ENCODE measurements around the gene NANS.
A peak's percentile ranks its signal among the peaks of the same experiment; 100 is the strongest.

NANS gene

GRCh38 chr9:98034593-98035546, 21.7 kb upstream of the NANS start:
- DNase-seq (ENCODE audit: extremely low spot score, insufficient read length, low read depth) (peak; percentile 48), FAIRE-seq (peak; percentile 92)

DNA sequence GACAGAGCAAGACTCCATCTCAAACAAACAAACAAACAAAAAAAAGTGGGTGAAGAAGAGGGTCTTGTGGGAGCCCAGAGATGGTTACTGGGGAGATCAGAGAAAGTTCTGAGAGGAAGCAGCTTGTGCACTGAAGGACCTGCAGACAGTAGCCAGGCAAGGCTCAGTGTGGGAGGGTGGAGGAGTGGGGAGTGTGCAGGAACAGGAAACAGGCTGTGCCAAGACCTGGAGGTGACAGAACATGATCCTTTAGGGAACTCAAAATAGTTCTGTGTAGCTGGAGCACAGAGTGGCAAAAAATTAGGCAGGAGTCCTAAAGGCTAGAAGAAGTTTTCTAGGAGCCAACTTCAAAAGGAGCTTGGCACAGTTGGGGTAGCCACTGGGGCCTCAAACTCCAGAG, 19.2 kb upstream of the NANS start:
- FAIRE-seq: no peak
- DNase-seq (ENCODE audit: extremely low spot score, insufficient read length, low read depth): no peak

- FAIRE-seq: peak; percentile 81
- DNase-seq (ENCODE audit: extremely low spot score, insufficient read length, low read depth): no peak
These were observed 17.6 kb upstream of the NANS start for GRCh38 chr9:98038958-98039357.

DNA sequence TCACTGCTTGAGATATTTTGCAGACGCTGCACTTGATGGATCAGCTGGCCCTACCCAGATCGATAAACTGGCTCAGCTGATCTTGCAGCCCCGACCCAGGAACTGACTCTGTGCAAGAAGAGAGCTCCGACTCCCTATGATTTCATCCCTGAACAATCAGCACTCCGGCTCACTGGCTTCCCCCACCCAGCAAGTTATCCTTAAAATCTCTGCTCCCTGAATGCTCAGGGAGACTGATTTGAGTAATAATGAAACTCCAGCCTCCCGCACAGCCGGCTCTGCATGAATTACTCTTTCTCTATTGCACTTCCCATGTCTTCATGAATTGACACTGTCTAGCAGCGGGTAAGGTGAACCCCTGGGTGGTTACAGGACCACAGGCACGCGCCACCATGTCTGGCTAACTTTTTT, 16.9 kb upstream of the NANS start:
- FAIRE-seq (peak; percentile 46), DNase-seq (ENCODE audit: extremely low spot score, insufficient read length, low read depth) (no peak)

DNA sequence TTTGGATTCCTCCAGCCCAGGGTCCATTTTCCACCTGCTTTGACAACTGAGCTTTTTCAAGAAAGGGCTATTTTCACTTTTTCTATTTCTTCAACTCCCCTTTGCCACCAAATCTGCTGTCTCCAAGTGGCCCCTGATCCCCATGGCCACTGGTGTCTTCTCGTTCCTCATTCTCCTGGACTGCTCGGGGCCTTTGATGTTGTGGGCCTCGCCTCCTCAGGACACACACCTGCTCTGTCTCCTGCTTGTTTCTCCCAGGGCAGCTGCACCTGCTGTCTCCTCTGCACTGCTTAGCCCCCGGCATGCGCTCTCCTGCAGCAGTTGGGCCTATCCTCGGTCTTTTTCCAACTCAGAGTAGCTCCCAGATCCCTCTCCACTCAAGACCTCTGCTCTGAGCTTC, 16.3 kb upstream of the NANS start:
- DNase-seq (ENCODE audit: extremely low spot score, insufficient read length, low read depth): no peak
- FAIRE-seq: no peak

DNA sequence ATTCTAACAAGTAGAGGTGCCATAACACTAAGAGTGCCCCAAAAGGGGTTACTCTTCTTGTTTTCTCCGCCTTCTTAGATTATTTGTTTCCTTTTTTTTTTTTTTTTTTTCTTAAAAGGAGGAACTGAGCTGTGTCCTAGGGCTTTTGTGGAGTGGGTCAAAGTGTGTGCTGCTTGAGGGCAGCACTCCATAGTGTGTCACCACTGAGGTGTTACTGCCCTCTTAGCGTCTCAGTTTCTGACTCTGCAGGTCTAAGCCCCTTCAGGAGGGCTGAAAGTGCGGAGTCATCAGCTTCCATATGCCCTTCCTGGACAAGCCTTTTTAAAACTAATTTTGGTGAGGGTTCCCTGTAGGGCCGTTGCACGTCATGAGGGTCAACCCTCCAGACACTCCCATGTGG, 12.6 kb upstream of the NANS start:
- DNase-seq (ENCODE audit: extremely low spot score, insufficient read length, low read depth): no peak
- FAIRE-seq: no peak

DNA sequence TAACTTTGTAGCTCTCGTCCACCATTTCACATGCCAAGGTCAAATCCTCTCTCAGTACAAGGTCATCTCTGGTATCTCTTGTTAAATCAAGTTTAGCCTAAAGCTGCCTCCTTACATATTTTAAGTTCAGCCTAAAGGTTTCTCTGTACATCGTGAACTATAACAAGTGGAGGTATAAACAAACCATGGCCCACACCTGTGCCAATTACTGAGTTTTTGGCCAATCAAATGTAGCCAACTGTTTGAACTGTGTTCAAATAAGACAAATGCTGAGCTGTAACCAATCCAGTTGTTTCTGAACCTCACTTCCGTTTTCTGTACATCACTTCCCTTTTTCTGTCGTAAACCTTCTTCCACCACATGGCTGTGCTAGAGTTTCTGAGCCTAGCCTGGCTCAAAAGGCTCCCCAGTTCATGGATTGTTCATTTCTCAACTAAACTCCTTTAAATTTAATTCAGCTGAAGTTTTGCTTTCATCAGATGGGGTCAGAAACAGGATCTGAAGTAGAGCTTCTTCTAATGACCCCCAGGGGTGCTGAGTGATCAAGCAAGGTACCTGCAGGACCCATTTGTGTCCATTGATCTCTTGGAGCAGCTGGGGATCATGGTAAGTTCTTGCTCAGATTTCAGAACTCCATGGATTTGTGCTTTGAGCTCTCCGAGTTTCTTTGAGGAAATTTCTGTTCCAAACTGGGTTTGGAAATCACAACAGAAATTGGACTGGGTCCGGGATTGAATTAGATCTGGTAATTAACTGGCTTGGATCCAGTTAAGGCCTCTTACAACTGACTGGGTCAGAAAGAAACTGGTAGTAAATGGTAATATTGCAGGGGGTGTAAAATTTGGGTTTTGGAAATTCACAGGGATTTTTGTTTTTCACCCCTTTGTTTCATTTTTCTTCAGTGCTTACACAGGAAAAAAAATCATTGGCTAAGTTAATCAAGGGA, 11.0 kb upstream of the NANS start:
- DNase-seq (ENCODE audit: extremely low spot score, insufficient read length, low read depth) (no peak), FAIRE-seq (peak; percentile 93)

DNA sequence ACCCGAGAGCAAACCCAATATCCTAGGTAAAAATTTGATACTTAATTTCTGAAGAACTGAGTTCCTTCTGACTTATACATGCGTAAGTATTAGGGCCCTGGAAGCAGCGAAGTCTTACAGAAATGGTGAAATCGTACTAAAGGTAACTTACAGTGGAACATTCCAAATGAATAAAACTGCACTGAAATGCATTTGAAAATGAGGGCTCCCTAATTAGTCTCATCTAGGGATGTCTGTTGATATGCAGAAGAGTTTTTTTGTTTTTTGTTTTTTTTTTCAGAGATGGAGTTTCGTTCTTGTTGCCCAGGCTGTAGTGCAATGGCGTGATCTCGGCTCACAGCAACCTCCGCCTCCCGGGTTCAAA, 10.4 kb upstream of the NANS start:
- no peak for DNase-seq (ENCODE audit: extremely low spot score, insufficient read length, low read depth)
- no peak for FAIRE-seq

DNA sequence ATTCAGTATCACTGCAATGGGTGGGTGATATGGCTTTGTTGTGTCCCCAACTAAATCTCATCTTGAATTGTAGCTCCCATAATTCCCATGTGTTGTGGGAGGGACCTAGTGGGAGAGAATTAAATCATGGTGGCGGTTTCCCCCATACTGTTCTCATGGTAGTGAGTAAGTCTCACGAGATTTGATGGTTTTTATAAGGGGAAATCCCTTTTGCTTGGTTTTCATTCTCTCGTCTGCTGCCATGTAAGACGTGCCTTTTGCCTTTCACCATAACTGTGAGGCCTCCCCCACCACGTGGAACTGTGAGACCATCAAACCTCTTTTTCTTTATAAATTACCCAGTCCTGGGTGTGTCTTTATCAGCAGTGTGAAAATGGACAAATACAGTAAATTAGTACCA, 9.5 kb upstream of the NANS start:
- DNase-seq (ENCODE audit: extremely low spot score, insufficient read length, low read depth): no peak
- FAIRE-seq: no peak

DNA sequence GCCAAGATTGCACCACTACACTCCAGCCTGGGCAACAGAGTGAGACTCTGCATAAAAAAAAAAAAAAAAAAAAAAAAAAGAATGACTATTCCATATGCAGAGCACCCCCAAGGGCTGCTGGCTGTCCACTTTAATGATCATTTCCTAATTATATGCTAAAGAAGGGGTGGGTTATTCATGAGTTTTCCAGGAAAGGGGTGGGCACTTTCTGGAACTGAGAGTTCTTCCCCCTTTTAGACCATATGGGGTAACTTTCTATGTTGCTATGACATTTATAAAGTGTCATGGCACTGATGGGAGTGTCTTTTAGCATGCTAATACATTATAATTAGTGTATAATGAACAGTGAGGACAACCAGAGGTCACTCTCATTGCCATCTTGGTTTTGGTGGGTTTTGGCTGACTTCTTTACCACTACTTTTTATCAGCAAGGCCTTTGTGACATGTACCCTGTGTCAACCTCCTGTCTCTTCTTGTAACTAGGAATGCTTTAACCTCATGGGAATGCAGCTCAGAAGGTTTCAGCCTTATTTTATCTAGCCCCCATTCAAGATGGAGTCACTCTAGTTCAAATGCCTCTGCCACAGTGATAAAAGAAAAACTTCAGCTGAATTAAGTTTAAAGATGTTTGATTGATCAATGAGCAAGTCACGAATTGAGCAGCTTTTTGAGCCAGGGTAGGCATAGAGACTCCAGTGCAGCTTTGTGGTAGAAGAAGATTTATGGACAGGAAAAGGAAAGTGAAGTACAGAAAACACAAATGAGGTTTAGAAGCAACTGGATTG, 7.1 kb upstream of the NANS start:
- no peak for FAIRE-seq
- DNase-seq (ENCODE audit: extremely low spot score, insufficient read length, low read depth): no peak

- no peak for DNase-seq (ENCODE audit: extremely low spot score, insufficient read length, low read depth)
- FAIRE-seq: no peak
These were observed 6.2 kb upstream of the NANS start for GRCh38 chr9:98050351-98050750.

DNA sequence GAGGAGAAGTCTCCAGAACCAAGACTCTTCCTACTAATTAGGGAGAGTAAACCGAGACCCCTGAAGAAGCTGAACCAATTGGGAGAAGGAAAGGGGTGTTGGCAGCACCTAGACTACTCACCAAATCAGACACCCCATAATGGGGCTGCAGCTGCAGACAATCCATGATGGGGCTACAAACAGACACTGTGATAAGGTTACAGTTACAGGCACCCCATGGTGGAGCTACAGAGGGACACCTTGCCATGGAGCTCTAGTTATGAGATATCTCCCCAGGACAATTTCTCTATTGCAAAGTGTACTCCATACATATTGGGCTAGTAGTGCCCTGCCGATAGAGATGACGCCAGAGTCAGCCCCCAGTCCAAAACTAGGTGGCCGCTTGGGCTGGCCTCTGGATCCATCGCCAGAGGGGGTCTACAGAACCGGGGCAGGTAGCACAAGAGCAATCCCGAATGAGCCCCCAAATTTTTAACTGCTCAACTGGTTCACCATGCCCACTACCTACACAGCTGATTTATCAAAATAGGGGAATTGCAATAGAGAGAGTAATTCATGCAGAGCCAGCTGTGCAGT, 2.1 kb upstream of the NANS start:
- FAIRE-seq (no peak), DNase-seq (ENCODE audit: extremely low spot score, insufficient read length, low read depth) (no peak)

- no peak for DNase-seq (ENCODE audit: extremely low spot score, insufficient read length, low read depth)
- no peak for FAIRE-seq
These were observed 737 bp downstream of the NANS start for GRCh38 chr9:98057138-98057799.

DNA sequence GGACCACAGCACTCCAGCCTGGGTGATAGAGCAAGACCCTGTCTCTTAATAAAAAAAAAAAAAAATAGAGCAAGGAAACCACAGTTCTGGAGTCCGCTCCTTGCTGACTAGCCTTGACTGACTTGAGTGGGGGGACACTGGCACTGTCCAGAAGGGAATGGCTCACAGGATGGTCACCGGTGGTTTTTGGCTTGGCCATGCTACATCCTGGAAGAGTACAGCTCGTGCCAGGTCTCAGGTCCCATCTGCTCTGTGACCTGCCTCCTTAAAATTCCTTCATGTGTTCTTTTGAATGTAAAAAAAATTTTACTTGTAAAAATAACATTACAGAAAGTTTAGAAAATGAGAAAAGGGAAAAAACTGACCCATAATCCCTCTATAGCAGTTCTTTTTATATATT, 5.6 kb downstream of the NANS start:
- FAIRE-seq: no peak
- DNase-seq (ENCODE audit: extremely low spot score, insufficient read length, low read depth): no peak

DNA sequence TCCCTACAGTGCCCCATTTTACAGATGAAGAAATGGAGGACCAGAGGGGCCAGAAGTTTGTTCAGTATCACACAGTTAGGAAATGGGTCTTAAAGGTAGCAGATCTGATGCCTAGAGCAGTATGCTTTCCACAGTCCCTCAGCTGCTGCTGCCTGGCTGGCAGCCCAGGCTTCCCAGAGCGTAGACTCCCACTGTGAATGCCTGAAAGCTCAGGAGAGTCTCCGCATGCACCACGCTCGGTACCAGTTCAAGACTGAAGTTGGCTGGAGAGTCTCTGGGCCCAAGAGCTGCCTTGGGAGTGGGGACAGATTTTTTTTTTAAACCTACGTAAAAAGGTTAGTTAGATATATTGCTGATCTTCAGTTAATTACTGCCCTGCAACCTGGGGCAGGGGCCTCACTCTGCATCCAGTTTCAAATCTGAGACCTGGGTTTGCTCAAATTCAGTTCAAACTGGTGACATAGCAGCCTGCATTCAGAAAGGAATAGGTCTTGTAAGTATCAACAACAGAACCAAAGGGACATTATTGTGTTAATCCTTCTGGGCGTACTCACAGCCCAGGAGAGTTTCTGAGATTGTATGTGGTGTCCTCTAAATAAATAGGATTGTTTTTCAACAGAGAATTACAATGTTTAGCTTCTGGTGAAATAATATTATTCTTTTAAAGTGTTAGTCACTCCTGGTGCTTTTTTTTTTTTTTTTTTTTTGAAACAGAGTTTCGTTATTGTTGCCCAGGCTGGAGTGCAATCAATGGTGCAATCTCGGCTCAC, 8.3 kb downstream of the NANS start:
- FAIRE-seq: no peak
- DNase-seq (ENCODE audit: extremely low spot score, insufficient read length, low read depth): no peak

- FAIRE-seq (no peak), DNase-seq (ENCODE audit: extremely low spot score, insufficient read length, low read depth) (no peak)
These were observed 9.7 kb downstream of the NANS start for GRCh38 chr9:98066235-98066634.

GRCh38 chr9:98067184-98067583, 10.7 kb downstream of the NANS start:
- FAIRE-seq (no peak), DNase-seq (ENCODE audit: extremely low spot score, insufficient read length, low read depth) (no peak)

DNA sequence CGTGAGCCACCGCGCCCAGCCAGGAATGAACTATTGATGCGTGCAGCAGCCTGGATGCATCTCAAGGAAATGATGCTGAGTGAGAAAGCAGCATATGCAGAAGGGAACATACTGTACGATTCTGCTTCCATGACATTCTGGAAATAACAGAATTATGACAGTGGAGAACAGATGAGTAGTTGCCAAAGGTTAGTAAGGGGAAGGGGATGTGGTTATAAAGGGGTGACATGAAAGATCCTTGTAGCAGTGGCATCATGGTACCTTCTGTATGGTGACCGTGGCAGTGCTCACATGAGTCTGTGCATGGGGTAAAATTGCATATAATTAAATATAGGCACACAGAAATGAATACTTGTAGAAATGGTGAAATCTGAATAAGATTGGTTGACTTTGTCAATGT, 13.0 kb downstream of the NANS start:
- no peak for FAIRE-seq
- DNase-seq (ENCODE audit: extremely low spot score, insufficient read length, low read depth): no peak

GRCh38 chr9:98070704-98071103, 14.2 kb downstream of the NANS start:
- FAIRE-seq: no peak
- no peak for DNase-seq (ENCODE audit: extremely low spot score, insufficient read length, low read depth)
